Lower leg skin (tissue), 4 donors: ENCODE data around the gene PTGIS. TPM values are rescaled to one million over a fixed set of nuclear protein-coding genes. Genes with fewer than 3 reads are reported as not detected.
"Not testable (repeated sequence)": the region's sequence is repeated elsewhere in the genome, so short reads cannot be mapped to it uniquely, and the experiment has no call there.

Experiments used
- DNase-seq, 2 donors: peaks; one replicate each; pipeline ENCODE4 v3.0.0-alpha.2; 2019; ENCODE audit warnings: low spot score in 2 of 2
- H3K4me3 ChIP-seq: fragments of 200-600 bp; sonication (generic); 2 replicates; pipeline ENCODE4 v1.5.1; 2017; ENCODE audit warnings: mild to moderate bottlenecking, low read depth; ENCODE audit not compliant: poor library complexity, severe bottlenecking
- CTCF ChIP-seq, 3 donors: fragments of 450-650 bp; IDR thresholded peaks; one replicate each; pipeline ENCODE4 v1.5.1; 2016; ENCODE audit warnings: antibody characterized with exemption in 3 of 3, mild to moderate bottlenecking in 3 of 3, moderate library complexity in 2 of 3
- POLR2A ChIP-seq, 2 donors: fragments of 450-650 bp; IDR thresholded peaks; one replicate each; pipeline ENCODE4 v1.6.1; 2016 to 2017; ENCODE audit warnings: antibody characterized with exemption in 2 of 2, mild to moderate bottlenecking in 1 of 2, moderate library complexity in 1 of 2
- WGBS, 2 donors: methylation state at CpG; one replicate each; pipeline ENCODE4 v1.1.5; 2018; 5-methylcytosine and 5-hydroxymethylcytosine counted together
- intact Hi-C: fragments of 100-400 bp; cut with DNase I; formaldehyde crosslinking; loops from one replicate; pipeline ENCODE4 v1.15.0; 2023; ENCODE audit warnings: low total_unique reads
- total RNA-seq, 4 donors: library from RNA; depleted of rRNA; stranded (reverse); fragments of >200 nt; gene quantifications; one replicate each; pipeline ENCODE4 v1.1.0, GENCODE V29; 2016

PTGIS gene
- 10 to 100 TPM in 2 of 4 donors, 1 to 10 TPM in 2; 2.3 to 13.3 (median 9.1) TPM for total RNA-seq

- TF ChIP-seq CTCF (IDR thresholded peaks at IDR 0.05) (no peak), POLR2A (IDR thresholded peaks at IDR 0.05) (no peak)
- peak within 1 kb of the TSS; percentile 10 for H3K4me3 ChIP-seq
- DNase-seq: peak in 1 of 2 donors; percentile 83
- 15 to 24% methylated on average over 34 to 43 of the region's 70 CpGs for WGBS, 2 donors
- intact Hi-C loops: no loop called here
These were observed at the start of gene PTGIS for GRCh38 chr20:49567421-49568277. Gene PTGIS, minus strand, starts transcription at chr20:49568137. Its CDS starts 21 bp downstream, at chr20:49568116.

GRCh38 chr20:49617394-49617793 lies 49.5 kb upstream of the PTGIS start:
- DNase-seq, intact Hi-C loops, H3K4me3 ChIP-seq: not testable (repeated sequence)
- 58% methylated on average over 2 of the region's 3 CpGs for WGBS, 2 donors

- H3K4me3 ChIP-seq: no peak overlapping the region
- no peak for DNase-seq
- WGBS, 2 donors: 83 to 91% methylated on average over 9 to 11 of the region's 11 CpGs
- intact Hi-C loops: no loop called here
- TF ChIP-seq POLR2A (IDR thresholded peaks at IDR 0.05): no peak
- TF ChIP-seq CTCF (IDR thresholded peaks at IDR 0.05): no peak
These were observed 48.4 kb upstream of the PTGIS start for GRCh38 chr20:49616154-49617007.

- TF ChIP-seq CTCF (IDR thresholded peaks at IDR 0.05) (no peak), POLR2A (IDR thresholded peaks at IDR 0.05) (no peak)
- WGBS, 2 donors: 49 to 52% methylated on average over 14 to 15 of the region's 15 CpGs
- intact Hi-C loops: no loop called here
- no peak overlapping the region for H3K4me3 ChIP-seq
- no peak for DNase-seq
These were observed 47.6 kb upstream of the PTGIS start for GRCh38 chr20:49615401-49616153.

- WGBS, 2 donors: 92 to 100% methylated on average over 6 to 8 of the region's 8 CpGs
- intact Hi-C loops, DNase-seq, H3K4me3 ChIP-seq: not testable (repeated sequence)
These were observed 47.1 kb upstream of the PTGIS start for GRCh38 chr20:49615051-49615400.

- DNase-seq: no peak
- WGBS, 2 donors: 78 to 84% methylated on average over 13 of the region's 13 CpGs
- no peak overlapping the region for H3K4me3 ChIP-seq
- no peak for TF ChIP-seq POLR2A (IDR thresholded peaks at IDR 0.05)
- no peak for TF ChIP-seq CTCF (IDR thresholded peaks at IDR 0.05)
- intact Hi-C loops: loop anchor here (5.0 kb wide), 1 partner anchor 233 kb away; no protein-coding TSS in a partner anchor
These were observed 46.6 kb upstream of the PTGIS start for GRCh38 chr20:49614338-49615050.
